GM13976 (cell line): ENCODE measurements around the gene PYCR2.

Experiments used
- DNase-seq: peaks from one replicate; pipeline ENCODE4 v3.0.0; 2012; ENCODE audit warnings: low spot score
- in situ Hi-C: fragments of 300-500 bp; cut with MboI; formaldehyde crosslinking; loops from one replicate; pipeline ENCODE4 v1.12.0; 2022; ENCODE audit warnings: low sequenced_read_pairs, mixed read lengths, inconsistent platforms; ENCODE audit not compliant: unreplicated experiment
- TF ChIP-seq, protein P1 (sequence below): IDR thresholded peaks from 2 replicates; pipeline ENCODE4 v1.5.1; 2012; ENCODE audit warnings: borderline replicate concordance, mild to moderate bottlenecking; ENCODE audit not compliant: insufficient read depth; ENCODE audit errors: extremely low read depth, missing control alignments, control extremely low read depth

Gene PYCR2

GRCh38 chr1:225926551-225927113 lies 2.6 kb upstream of the PYCR2 start:
- no peak for DNase-seq
- in situ Hi-C loops: no loop called here
- TF ChIP-seq, protein P1, sequence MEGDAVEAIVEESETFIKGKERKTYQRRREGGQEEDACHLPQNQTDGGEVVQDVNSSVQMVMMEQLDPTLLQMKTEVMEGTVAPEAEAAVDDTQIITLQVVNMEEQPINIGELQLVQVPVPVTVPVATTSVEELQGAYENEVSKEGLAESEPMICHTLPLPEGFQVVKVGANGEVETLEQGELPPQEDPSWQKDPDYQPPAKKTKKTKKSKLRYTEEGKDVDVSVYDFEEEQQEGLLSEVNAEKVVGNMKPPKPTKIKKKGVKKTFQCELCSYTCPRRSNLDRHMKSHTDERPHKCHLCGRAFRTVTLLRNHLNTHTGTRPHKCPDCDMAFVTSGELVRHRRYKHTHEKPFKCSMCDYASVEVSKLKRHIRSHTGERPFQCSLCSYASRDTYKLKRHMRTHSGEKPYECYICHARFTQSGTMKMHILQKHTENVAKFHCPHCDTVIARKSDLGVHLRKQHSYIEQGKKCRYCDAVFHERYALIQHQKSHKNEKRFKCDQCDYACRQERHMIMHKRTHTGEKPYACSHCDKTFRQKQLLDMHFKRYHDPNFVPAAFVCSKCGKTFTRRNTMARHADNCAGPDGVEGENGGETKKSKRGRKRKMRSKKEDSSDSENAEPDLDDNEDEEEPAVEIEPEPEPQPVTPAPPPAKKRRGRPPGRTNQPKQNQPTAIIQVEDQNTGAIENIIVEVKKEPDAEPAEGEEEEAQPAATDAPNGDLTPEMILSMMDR: no peak

DNA sequence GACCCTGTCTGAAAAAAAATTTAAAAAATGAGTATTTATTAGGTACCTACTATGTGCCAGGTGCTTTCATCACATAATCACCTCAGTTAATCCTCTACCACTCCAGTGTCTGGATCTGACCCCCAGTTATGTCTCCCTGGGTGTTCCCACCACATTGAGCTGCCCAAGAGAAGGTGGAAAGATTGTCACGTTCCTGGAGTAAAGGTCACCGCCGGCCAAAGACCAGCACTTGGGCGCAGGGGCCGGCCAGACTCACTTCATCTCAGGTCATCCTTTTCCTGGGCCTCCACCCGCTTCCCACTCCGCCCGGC lies 714 bp downstream of the PYCR2 start:
- in situ Hi-C loops: no loop called here
- no peak for DNase-seq

DNA sequence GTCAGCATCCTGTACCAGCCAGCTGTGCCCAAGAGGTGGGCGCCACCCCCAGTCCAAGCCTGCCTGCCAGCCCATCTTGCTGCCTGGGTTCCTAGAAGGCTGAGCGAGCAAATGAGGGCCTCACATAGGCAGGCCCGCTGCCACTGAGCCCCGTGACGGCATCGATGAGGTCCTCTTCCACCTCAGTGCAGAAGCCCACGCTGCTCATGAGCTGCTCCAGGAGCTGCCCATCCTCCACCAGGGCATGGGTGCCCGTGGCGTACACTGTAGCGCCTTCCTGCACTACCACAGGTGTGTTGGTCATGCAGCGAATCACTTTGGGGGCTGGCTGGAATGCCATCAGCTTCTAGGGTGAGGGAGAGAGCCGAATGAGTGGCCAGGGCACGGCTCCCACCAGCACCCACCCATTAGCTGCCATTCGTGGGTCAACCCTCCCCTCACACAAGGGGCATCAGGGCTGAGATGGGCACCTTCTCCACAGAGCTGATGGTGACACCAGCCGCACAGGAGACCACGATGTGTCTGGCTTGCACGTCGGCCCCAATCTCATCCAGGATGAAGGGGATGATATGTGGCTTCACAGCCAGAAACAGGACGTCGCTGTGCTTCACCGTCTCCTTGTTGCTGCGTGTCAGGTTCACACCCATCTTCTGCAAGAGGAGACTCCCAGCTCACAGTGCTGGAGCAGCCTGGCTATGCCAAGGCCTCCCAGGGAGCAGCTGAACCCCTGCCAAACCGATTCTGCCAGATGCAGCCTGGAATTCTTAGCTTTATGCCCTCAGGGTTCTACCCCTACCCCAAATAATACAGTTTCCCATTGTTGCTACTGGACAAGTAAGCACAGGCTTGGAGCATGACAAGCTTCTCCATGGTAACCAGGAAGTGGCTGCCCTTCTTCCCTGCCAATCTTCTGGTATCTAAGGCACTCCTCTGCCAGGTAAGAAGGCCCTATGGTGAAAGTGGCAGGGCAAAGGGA lies 2.0 kb downstream of the PYCR2 start:
- TF ChIP-seq, protein P1: no peak
- in situ Hi-C loops: no loop called here
- no peak for DNase-seq

More for the DNA sequence above, 714 bp downstream of the PYCR2 start:
- TF ChIP-seq, protein P1: no peak

DNA sequence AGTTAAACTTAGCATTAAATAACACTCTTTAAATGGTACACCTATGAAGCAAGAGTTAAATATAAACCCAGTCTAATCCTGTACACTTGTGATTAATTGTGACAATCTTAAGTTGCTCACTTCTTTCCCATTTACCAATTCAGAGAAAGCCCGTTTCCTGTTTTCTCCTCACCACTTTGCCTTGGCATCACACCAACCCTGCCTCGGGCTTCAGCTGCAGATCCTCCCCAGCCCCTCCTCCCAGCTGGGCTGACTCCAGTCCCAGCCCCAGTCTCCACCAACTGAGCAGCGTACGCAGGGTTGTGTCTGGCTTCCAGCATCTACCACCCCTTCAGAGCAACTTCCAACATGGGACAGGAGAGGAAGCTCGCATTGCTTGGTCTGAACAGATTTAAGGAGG lies 4.1 kb downstream of the PYCR2 start:
- DNase-seq: no peak
- TF ChIP-seq, protein P1: no peak
- in situ Hi-C loops: no loop called here

DNA sequence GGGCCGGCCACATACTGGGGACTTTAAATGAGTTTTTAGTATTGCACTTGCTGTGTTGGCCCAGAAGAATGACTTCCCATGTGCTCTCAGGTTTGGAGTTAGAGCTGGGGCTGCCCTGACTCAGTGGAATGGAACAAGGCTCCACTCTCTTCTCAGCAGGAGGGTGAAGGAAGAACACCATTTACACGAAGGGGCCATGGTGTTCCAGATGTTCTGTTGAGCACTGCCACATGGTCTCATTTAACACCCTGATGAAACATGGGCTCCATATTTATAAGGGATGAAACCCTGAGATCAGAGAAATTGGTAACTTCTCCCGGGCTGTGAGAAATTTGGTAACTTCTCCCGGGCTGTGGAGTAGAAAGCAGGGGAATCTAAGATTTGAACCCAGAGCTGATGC lies 5.8 kb downstream of the PYCR2 start:
- in situ Hi-C loops: no loop called here
- TF ChIP-seq, protein P1: no peak
- no peak for DNase-seq

- in situ Hi-C loops: no loop called here
- TF ChIP-seq, protein P1: no peak
- no peak for DNase-seq
Measured at GRCh38 chr1:225917536-225917935, 6.5 kb downstream of the PYCR2 start.
